Measurements from ENCODE around the gene KCNMA1.

DNA sequence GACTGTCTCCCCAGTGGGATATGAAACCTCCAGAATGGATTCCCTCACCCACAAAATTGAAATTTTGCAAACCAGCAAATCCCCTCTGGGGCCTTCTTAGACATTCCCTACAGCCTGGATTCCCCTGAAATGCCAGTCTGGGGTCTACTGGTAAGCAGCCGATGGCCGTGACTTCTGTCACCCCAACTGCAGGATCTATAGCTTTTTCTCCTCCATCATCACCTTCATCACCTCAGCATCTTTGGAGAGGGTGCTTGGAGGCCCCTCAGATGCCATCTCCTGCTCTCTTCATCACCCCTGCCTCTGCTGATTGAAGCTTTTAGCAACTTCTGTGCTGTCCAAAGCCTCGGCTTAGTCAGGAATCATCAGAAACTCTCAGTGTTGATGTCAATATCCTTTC is 2.6 kb upstream of the KCNMA1 start:
- TF ChIP-seq, protein P1, sequence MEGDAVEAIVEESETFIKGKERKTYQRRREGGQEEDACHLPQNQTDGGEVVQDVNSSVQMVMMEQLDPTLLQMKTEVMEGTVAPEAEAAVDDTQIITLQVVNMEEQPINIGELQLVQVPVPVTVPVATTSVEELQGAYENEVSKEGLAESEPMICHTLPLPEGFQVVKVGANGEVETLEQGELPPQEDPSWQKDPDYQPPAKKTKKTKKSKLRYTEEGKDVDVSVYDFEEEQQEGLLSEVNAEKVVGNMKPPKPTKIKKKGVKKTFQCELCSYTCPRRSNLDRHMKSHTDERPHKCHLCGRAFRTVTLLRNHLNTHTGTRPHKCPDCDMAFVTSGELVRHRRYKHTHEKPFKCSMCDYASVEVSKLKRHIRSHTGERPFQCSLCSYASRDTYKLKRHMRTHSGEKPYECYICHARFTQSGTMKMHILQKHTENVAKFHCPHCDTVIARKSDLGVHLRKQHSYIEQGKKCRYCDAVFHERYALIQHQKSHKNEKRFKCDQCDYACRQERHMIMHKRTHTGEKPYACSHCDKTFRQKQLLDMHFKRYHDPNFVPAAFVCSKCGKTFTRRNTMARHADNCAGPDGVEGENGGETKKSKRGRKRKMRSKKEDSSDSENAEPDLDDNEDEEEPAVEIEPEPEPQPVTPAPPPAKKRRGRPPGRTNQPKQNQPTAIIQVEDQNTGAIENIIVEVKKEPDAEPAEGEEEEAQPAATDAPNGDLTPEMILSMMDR (IDR thresholded peaks at IDR 0.05; ENCODE audit: insufficient read depth, low read length, poor library complexity, severe bottlenecking) = no peak
- no peak for TF ChIP-seq EZH2phosphoT487 (conservative IDR thresholded peaks at IDR 0.05; ENCODE audit: low read length)

All from SU-DHL-6 (cell line).